22Rv1 (cell line): ENCODE measurements around the gene EGFR.

Experiments
- ZFX ChIP-seq: fragments of 450-650 bp; IDR thresholded peaks from 2 replicates; pipeline ENCODE4 v1.6.1; 2017; ENCODE audit warnings: antibody characterized with exemption, borderline replicate concordance
- TF ChIP-seq, protein P1 (sequence below): fragments of 450-650 bp; IDR thresholded peaks from 2 replicates; pipeline ENCODE4 v1.5.1; 2017; ENCODE audit warnings: mild to moderate bottlenecking

- TF ChIP-seq, protein P1, sequence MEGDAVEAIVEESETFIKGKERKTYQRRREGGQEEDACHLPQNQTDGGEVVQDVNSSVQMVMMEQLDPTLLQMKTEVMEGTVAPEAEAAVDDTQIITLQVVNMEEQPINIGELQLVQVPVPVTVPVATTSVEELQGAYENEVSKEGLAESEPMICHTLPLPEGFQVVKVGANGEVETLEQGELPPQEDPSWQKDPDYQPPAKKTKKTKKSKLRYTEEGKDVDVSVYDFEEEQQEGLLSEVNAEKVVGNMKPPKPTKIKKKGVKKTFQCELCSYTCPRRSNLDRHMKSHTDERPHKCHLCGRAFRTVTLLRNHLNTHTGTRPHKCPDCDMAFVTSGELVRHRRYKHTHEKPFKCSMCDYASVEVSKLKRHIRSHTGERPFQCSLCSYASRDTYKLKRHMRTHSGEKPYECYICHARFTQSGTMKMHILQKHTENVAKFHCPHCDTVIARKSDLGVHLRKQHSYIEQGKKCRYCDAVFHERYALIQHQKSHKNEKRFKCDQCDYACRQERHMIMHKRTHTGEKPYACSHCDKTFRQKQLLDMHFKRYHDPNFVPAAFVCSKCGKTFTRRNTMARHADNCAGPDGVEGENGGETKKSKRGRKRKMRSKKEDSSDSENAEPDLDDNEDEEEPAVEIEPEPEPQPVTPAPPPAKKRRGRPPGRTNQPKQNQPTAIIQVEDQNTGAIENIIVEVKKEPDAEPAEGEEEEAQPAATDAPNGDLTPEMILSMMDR: no peak
- no peak for TF ChIP-seq ZFX
Measured at GRCh38 chr7:55162476-55162875, 143.7 kb downstream of the EGFR start.
